Neural cell (in vitro differentiated cells): ENCODE data around the gene CNTNAP1. TPM values are rescaled to one million over a fixed set of nuclear protein-coding genes. Genes with fewer than 3 reads are reported as not detected.

Experiments used
- H2AFZ ChIP-seq: fragments of 200-600, 300-800 bp; sonication (generic), shearing (Covaris generic); 2 replicates; pipeline ENCODE4 v1.6.0; 2014; ENCODE audit warnings: low read depth, mild to moderate bottlenecking, antibody characterized with exemption, low read length, moderate library complexity
- H3F3A ChIP-seq: fragments of 200-600 bp; shearing (Covaris generic); 2 replicates; pipeline ENCODE4 v1.6.1; 2016; ENCODE audit warnings: mild to moderate bottlenecking, moderate library complexity, mixed read lengths, antibody characterized with exemption, low read length; ENCODE audit not compliant: insufficient read depth, poor library complexity, severe bottlenecking
- H3K27ac ChIP-seq: fragments of 200-600, 300-800 bp; sonication (generic), shearing (Covaris generic); 2 replicates; pipeline ENCODE4 v1.5.1; 2014; ENCODE audit warnings: mild to moderate bottlenecking, low read length, moderate library complexity
- H3K27me3 ChIP-seq: fragments of 300-800, 200-600 bp; sonication (generic), shearing (Covaris generic); 2 replicates; pipeline ENCODE4 v1.6.0; 2014; ENCODE audit warnings: mild to moderate bottlenecking, low read depth, low read length, moderate library complexity; ENCODE audit not compliant: insufficient read depth
- H3K36me3 ChIP-seq: fragments of 300-800, 200-600 bp; sonication (generic), shearing (Covaris generic); 2 replicates; pipeline ENCODE4 v1.5.1; 2014; ENCODE audit warnings: mild to moderate bottlenecking, antibody characterized with exemption, low read length, moderate library complexity; ENCODE audit not compliant: insufficient read depth
- H3K4me2 ChIP-seq: fragments of 300-800, 200-600 bp; sonication (generic), shearing (Covaris generic); 2 replicates; pipeline ENCODE4 v1.6.0; 2014; ENCODE audit warnings: mild to moderate bottlenecking, low read length
- H3K4me3 ChIP-seq: fragments of 300-800, 200-600 bp; sonication (generic), shearing (Covaris generic); 2 replicates; pipeline ENCODE4 v1.5.1; 2014; ENCODE audit warnings: mild to moderate bottlenecking, low read length, moderate library complexity
- H3K79me2 ChIP-seq: fragments of 200-600 bp; shearing (Covaris generic); replicated peaks from 2 replicates; pipeline ENCODE4 v1.6.0; 2014; ENCODE audit warnings: mild to moderate bottlenecking, low read length, moderate library complexity; ENCODE audit not compliant: insufficient read depth
- H3K9ac ChIP-seq: fragments of 300-800, 200-600 bp; sonication (generic), shearing (Covaris generic); 2 replicates; pipeline ENCODE4 v1.6.1; 2016; ENCODE audit warnings: mild to moderate bottlenecking, low read length, mixed read lengths
- H3K9me2 ChIP-seq: fragments of 200-600 bp; shearing (Covaris generic); 2 replicates; pipeline ENCODE4 v1.6.1; 2016; ENCODE audit warnings: mild to moderate bottlenecking, low read length, mixed read lengths; ENCODE audit not compliant: insufficient read depth
- H3K9me3 ChIP-seq: fragments of 200-600, 300-800 bp; sonication (generic), shearing (Covaris generic); 2 replicates; pipeline ENCODE4 v1.6.1; 2016; ENCODE audit warnings: mild to moderate bottlenecking, mixed run types, low read length, moderate library complexity, mixed read lengths
- H4K20me1 ChIP-seq: fragments of 200-600 bp; shearing (Covaris generic); 2 replicates; pipeline ENCODE4 v1.6.1; 2016; ENCODE audit warnings: mild to moderate bottlenecking, mixed run types; ENCODE audit not compliant: insufficient read depth
- EP300 ChIP-seq: fragments of 450-650 bp; conservative IDR thresholded peaks from 2 replicates; pipeline ENCODE4 v1.6.1; 2014; ENCODE audit warnings: antibody characterized with exemption, mild to moderate bottlenecking, moderate library complexity; ENCODE audit not compliant: poor library complexity, severe bottlenecking
- EZH2 ChIP-seq: fragments of 200-600, 300-800 bp; shearing (Covaris generic), sonication (generic); IDR thresholded peaks from 2 replicates; pipeline ENCODE4 v1.6.1; 2014; ENCODE audit warnings: antibody characterized with exemption, low read length, borderline replicate concordance, mild to moderate bottlenecking; ENCODE audit not compliant: insufficient read depth, poor library complexity, severe bottlenecking
- MXI1 ChIP-seq: fragments of 450-650 bp; conservative IDR thresholded peaks from 2 replicates; pipeline ENCODE4 v1.6.1; 2014; ENCODE audit warnings: antibody characterized with exemption, mild to moderate bottlenecking; ENCODE audit not compliant: poor library complexity, severe bottlenecking
- POLR2AphosphoS5 ChIP-seq: IDR thresholded peaks from 2 replicates; pipeline ENCODE4 v1.6.1; 2012
- RAD21 ChIP-seq: fragments of 450-650 bp; conservative IDR thresholded peaks from 2 replicates; pipeline ENCODE4 v1.6.1; 2014; ENCODE audit warnings: antibody characterized with exemption, mild to moderate bottlenecking, moderate library complexity
- SMC3 ChIP-seq: fragments of 450-650 bp; conservative IDR thresholded peaks from 2 replicates; pipeline ENCODE4 v1.6.1; 2014; ENCODE audit warnings: antibody characterized with exemption, mild to moderate bottlenecking, moderate library complexity; ENCODE audit not compliant: poor library complexity
- TAF1 ChIP-seq: IDR thresholded peaks from 2 replicates; pipeline ENCODE4 v1.6.1; 2012; ENCODE audit warnings: low read depth
- polyA plus RNA-seq: library from polyadenylated mRNA; depleted of rRNA; stranded (reverse); fragments of >200 nt; gene quantifications from 2 replicates; pipeline ENCODE4 v1.2.3, GENCODE V29; 2014
- TF ChIP-seq, protein P1 (sequence below): IDR thresholded peaks from 2 replicates; pipeline ENCODE4 v1.6.1; 2012; ENCODE audit warnings: borderline replicate concordance
- TF ChIP-seq, protein P2 (sequence below): fragments of 450-650 bp; IDR thresholded peaks from 2 replicates; pipeline ENCODE4 v1.5.1; 2014; ENCODE audit warnings: antibody characterized with exemption, mild to moderate bottlenecking, moderate library complexity; ENCODE audit not compliant: poor library complexity, severe bottlenecking

Gene CNTNAP1
- polyA plus RNA-seq, 1 donor from 2014 or later: 21.9 TPM

- no peak overlapping the region for H3K4me3 ChIP-seq
- H3K27ac ChIP-seq: no peak overlapping the region
- peaks cover 5% of the 10 kb centered on the region for H3K36me3 ChIP-seq
- no peak overlapping the region for H3K4me2 ChIP-seq
- no peak overlapping the region for H3K9ac ChIP-seq
- no peak for TF ChIP-seq RAD21
- no peak for TF ChIP-seq POLR2AphosphoS5
- TF ChIP-seq MXI1: no peak
- no peak for TF ChIP-seq SMC3
- TF ChIP-seq, protein P1, sequence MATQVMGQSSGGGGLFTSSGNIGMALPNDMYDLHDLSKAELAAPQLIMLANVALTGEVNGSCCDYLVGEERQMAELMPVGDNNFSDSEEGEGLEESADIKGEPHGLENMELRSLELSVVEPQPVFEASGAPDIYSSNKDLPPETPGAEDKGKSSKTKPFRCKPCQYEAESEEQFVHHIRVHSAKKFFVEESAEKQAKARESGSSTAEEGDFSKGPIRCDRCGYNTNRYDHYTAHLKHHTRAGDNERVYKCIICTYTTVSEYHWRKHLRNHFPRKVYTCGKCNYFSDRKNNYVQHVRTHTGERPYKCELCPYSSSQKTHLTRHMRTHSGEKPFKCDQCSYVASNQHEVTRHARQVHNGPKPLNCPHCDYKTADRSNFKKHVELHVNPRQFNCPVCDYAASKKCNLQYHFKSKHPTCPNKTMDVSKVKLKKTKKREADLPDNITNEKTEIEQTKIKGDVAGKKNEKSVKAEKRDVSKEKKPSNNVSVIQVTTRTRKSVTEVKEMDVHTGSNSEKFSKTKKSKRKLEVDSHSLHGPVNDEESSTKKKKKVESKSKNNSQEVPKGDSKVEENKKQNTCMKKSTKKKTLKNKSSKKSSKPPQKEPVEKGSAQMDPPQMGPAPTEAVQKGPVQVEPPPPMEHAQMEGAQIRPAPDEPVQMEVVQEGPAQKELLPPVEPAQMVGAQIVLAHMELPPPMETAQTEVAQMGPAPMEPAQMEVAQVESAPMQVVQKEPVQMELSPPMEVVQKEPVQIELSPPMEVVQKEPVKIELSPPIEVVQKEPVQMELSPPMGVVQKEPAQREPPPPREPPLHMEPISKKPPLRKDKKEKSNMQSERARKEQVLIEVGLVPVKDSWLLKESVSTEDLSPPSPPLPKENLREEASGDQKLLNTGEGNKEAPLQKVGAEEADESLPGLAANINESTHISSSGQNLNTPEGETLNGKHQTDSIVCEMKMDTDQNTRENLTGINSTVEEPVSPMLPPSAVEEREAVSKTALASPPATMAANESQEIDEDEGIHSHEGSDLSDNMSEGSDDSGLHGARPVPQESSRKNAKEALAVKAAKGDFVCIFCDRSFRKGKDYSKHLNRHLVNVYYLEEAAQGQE: no peak
- no peak for TF ChIP-seq EP300
- no peak for TF ChIP-seq EZH2
- TF ChIP-seq, protein P2, sequence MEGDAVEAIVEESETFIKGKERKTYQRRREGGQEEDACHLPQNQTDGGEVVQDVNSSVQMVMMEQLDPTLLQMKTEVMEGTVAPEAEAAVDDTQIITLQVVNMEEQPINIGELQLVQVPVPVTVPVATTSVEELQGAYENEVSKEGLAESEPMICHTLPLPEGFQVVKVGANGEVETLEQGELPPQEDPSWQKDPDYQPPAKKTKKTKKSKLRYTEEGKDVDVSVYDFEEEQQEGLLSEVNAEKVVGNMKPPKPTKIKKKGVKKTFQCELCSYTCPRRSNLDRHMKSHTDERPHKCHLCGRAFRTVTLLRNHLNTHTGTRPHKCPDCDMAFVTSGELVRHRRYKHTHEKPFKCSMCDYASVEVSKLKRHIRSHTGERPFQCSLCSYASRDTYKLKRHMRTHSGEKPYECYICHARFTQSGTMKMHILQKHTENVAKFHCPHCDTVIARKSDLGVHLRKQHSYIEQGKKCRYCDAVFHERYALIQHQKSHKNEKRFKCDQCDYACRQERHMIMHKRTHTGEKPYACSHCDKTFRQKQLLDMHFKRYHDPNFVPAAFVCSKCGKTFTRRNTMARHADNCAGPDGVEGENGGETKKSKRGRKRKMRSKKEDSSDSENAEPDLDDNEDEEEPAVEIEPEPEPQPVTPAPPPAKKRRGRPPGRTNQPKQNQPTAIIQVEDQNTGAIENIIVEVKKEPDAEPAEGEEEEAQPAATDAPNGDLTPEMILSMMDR: no peak
- TF ChIP-seq TAF1: no peak
- no peaks in the 10 kb centered on the region for H3K9me2 ChIP-seq
- H4K20me1 ChIP-seq: no peaks in the 10 kb centered on the region
- no peaks in the 10 kb centered on the region for H3K27me3 ChIP-seq
- H3K9me3 ChIP-seq: no peaks in the 10 kb centered on the region
- no peaks in the 10 kb centered on the region for H3K79me2 ChIP-seq
- no peaks in the 10 kb centered on the region for H3F3A ChIP-seq
- H2AFZ ChIP-seq: no peak overlapping the region
Observed at GRCh38 chr17:42697108-42697811, 14.9 kb downstream of the CNTNAP1 start.

DNA sequence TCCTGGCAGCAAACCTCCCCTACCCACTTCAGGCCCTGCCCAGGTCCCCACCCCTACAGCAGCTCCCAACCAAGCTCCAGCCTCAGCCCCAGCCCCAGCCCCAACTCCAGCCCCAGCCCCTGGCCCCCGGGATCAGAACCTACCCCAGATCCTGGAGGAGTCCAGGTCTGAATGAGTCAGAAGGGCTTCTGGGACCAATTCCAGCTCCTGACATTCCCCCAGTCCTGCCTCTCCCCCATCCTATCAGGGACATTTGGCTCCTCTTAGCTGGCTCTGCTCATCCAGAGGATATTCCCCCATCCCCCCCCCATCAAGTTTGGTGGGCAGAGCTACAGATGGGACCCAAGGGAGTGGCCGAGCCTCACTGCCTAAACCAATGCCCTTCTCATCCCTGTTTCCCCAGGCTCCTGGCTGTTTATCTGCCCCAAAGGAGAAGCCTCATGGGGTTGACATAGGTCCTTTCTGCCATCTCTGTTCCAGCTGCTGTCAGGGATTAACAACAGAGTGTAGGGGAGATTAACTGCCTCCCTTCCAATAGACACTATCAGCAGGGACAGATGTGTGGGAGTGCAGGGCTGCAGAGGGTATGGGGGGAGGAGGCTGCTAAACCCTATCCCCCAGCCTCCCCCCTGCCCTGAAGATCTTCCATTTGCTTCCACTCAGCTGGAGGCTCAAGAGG, 16.5 kb downstream of the CNTNAP1 start:
- H3K9me2 ChIP-seq: no peaks in the 10 kb centered on the region
- H3K27ac ChIP-seq: no peak overlapping the region
- H3K27me3 ChIP-seq: no peaks in the 10 kb centered on the region
- no peaks in the 10 kb centered on the region for H3F3A ChIP-seq
- no peak for TF ChIP-seq MXI1
- no peak for TF ChIP-seq POLR2AphosphoS5
- no peak for TF ChIP-seq TAF1
- TF ChIP-seq EP300: no peak
- no peak for TF ChIP-seq RAD21
- TF ChIP-seq, protein P2: no peak
- TF ChIP-seq, protein P1: no peak
- TF ChIP-seq SMC3: no peak
- no peak for TF ChIP-seq EZH2
- no peak overlapping the region for H3K9ac ChIP-seq
- H3K4me2 ChIP-seq: no peak overlapping the region
- H3K79me2 ChIP-seq: no peaks in the 10 kb centered on the region
- H3K4me3 ChIP-seq: no peak overlapping the region
- H3K36me3 ChIP-seq: peaks cover 5% of the 10 kb centered on the region
- H2AFZ ChIP-seq: no peak overlapping the region
- no peaks in the 10 kb centered on the region for H3K9me3 ChIP-seq
- H4K20me1 ChIP-seq: no peaks in the 10 kb centered on the region
